GOT3 (cell line): ENCODE measurements around the gene ZNF764.

Source experiments
- DNase-seq: peaks from one replicate; lab custom pipeline; 2025; ENCODE audit warnings: mixed read lengths; lab: John Stamatoyannopoulos, UW

The ZNF764 gene

DNA sequence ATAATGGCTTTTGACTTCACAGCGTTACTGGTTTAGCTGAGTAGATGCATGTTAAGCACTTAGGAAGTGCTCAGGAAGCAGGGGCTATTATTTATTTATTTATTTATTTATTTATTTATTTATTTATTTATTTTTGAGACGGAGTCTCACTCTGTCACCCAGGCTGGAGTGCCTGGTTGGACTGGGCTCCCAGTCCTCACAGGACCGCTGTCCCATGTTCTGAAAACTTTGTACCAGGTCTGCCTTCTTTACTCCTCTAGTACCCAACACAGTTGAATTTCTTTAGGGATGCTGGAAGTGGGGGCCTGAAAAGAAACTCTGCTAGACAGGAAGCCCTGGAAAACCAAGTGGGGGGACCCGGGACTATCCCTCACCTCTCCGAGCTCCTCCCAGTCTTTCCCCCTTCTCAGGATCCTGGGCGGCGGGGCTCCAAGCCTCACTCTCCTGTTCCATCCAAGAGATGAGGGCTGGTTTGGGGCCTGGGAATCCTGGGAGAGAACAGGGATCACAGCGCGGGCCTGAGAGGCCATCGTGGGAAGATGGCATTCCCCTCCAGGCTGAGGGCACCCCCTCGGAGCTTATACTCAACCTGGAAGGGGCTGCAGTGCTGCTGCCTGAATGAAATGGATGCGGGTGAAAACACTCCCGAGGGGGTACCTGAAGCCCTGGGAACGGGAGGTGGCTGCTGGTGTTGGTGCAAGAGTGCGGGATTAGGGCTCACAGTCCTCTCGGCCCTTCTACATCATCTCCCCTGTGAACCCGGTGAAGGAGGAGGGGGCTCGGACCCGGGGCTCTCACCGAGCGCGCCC, 12.7 kb upstream of the ZNF764 start:
- no peak for DNase-seq

DNA sequence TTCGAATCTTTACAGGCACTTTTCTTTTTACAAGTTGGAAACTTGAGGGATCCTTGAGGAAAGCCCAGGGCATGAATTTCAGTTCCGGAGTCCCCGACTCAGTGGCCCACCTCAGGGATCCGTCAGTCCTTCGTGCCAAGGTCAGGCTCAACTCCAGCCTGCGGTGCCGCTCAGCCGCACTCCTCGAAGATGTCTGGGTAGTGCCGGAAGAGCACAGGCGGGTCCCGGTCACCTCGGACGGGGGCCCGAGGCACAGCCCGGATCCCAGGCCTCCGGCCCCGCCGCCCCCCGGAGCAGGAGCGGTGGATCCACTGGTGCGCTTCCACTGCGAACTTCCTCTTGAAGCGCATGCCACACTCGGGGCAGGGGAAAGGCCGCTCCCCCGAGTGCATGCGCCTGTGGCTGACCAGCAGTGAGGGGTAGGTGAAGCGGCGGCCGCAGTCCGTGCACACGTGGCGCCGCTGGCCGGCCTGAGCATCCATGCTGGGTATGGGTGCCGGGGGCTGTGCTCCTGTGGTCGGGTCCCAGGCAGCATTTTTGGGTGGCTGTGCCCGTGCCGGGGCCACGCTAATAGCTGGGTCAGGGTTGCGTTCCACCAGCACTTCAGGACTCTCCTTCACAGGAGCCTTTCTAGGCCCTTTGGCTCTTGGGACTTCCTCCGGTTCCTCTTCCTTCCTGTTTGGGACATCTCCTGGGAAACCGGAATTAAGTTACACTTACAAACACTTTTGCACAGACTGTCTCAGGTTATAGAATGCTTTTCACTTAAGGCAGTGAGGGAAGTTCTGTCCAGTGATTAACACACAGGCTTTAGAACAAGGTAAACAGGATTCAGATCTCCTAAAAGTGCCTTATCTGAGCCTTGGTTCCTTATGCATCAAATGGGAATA, 11.8 kb upstream of the ZNF764 start:
- DNase-seq, result no peak

DNA sequence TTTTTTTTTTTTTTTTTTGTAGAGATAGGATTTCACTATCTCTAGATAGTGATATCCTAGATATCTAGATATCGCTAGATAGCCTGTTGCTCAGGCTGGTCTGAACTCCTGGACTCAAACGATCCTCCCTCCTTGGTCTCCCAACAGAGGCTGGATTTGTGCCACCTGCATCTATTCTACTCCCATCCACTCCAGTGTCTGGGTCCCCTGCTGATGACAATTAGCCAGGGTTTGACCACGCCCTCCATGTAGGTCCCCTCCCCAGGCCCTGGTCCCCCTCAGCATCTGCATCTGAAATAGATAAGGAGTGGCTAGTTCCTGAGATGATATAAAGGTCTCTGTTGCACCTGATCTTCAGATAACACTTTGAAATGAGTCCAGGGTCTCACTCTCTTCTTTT, 11.1 kb upstream of the ZNF764 start:
- DNase-seq, result no peak

DNA sequence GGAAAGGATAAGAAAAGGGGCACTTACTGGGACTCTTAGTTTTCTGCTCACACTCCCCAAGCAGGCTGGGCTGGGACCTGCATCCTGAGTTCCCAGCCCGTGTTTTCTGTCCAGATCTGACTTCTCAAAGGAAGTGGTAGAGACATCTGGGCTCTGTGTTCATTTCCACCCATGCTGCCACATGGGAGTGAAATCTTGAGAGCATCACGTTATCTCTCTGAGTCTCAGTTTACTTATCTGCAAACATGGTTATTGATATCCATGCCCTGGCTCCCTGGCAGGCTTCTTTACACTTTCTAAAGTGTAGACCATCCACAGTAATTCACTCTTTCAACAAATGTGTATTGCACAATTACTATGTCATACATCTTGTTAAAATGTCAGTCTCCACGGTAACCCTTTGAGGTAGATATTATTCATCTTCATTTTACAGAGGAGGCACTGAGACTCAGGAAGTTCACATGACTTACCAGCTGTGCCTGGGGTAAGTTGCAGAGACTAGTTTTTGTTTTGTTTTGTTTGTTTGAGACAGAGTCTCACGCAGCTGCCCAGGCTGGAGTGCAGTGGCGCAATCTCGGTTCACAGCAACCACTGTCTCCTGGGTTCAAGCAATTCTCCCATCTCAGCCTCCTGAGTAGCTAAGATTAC, 9.9 kb upstream of the ZNF764 start:
- DNase-seq, result no peak

DNA sequence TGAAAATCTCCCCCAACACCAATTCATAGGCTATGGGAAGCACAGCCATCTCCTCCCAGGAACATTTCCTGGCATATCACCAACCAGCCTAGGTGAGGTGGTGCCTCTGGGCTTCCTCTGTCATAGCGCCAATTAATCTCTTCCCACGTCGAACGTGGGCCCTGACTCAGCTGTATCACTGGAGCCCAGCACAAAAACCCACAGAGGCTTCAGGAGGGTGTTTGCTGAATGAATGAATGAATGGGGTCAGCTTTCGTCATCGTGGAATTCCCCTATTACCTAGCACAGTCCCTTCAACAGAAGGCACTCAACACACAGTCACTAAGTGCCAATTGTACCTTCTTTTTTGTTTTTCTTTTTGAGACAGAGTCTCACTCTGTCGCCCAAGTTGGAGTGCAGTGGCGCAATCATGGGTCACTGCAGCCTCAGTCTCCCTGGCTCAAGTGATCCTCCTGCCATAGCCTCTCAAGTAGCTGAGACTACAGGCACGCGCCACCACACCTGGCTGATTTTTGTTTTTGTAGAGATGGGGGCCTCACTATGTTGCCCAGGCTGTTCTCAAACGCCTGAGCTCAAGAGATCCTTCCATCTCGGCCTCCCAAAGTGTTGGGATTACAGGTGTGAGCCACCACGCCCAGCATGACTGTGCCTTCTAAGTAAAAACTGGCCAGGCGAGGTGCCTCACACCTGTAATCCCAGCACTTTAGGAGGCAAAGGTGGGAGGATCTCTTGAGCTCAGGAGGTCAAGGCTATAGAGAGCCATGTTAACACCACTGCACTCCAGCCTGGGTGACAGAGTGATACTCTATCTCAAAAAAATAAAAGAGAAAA, 9.2 kb upstream of the ZNF764 start:
- no peak for DNase-seq

DNA sequence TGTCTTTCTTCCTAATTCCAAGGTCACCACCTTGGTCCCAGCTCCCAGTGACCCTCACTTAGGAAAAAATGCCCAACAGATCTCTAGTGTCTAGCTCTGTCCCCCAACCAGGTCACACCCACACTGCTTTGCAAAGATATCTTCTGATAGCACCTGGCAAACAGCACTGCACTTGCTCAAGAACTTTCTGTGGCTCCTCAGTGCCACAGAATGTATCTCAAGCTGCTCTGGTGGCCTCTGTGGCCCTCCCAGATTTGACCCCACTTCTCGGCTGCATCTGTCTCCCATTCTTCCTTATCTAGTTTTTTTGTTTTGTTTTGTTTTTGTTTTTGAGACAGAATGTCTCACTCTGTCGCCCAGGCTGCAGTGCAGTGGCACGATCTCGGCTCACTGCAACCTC, 8.4 kb upstream of the ZNF764 start:
- no peak for DNase-seq

DNA sequence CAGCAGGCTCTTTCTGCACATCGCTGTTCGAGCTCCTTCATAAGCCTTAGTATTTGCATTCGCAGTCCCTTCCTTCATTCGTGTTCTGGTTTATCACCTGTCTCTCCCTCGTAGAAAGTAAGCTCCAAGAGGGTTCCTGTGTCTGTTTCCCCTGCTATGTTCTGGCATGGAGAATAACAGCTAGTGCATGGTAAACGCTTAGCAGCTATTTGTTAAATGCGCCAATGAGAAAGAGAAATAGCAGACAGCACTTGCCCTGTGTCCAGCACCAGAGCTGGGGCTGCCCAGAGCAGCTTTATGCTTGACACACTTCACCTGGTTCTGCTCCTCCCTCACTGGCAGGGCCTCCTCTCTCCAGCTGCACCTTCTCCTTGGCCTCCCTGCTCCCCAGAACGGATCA, 7.8 kb upstream of the ZNF764 start:
- DNase-seq, result no peak

DNA sequence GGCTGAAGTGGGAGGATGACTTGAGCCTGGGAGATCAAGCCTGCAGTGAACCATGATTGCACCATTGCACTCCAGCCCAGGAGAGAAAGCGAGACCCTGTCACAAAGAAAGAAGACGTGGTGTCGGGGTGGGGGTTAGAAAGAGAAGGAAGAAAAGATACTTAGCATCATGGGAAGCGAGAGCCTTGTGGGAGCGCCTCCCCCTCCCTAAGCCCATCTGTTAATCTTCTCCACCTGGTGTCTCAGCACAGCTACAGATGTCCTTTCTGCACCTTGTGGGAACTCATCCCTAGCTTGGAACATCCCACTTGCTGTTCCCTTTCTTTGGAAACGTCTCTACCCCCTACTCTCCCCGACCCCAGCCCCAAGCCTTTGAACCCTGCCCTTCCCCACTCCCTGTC, 7.4 kb upstream of the ZNF764 start:
- no peak for DNase-seq

DNA sequence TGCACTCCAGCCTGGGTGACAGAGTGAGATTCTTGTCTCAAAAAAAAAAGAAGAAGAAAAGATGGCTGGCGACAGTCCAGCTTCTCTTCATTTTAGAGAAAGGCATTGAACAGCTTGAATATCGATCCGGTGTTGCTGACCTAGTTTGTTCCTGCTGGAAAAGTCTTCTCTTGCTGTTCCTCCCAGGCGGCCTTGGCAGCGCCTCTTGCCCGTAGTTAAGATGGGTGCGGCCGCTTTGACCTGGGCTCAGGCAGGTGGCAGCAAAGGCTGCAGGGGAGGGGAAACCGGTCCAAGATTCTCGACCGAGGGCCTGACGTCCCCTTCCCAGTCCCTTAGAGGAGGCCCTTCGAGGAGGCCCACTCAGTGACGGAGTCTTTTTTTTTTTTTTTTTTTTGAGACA, 3.8 kb upstream of the ZNF764 start:
- no peak for DNase-seq

DNA sequence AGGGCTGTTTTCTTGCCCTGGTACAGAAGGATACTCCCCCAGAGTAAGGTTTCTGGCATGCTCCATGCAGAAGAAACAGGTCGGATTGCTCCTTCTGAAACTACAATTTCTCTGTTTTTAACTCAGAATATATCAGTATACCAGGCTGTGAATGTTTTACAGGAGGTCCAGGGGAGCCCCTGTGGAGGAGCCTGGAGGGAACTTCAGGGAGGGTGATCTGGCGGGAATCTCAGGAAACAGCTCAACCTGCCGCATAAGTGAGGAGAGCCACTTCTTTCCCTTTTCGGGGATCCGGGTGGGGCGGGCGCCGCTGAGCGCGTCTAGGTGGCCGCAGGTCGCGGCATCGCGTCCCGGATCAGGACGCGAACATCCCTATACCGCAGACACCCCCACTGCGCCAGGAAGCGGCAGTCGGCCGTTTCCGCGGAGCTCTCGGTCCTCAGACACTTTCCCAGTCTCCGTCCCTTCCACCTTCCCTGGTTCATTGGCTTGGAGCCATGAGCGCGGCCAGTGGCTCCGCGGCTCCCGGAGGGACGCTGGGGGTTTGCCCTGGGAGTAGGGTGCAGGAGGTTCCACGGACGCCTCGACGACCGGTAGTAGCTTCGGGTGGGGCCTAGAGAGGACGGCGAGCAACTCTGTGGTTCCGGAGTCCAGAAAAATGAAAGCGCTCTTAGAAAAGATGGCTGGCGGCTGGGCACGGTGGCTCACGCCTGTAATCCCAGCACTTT, 3.1 kb upstream of the ZNF764 start:
- DNase-seq, result no peak

DNA sequence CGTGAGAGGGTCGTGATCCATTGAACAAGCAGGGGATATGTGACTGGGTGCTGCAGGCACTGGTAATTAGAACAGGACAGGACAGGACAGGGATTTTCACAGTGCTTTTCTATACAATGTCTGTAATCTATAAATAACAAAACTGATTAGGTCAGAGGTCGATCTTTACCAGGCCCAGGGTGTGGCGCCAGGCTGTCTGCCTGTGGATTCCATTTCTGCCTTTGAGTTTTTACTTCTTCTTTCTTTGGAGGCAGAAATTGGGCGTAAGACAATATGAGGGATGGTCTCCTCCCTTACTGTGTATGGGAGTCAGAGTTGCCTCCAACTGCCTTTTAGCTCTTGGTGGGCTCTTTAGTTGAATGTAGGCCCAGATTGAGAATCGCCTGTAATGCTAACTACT, 1.5 kb upstream of the ZNF764 start:
- no peak for DNase-seq

DNA sequence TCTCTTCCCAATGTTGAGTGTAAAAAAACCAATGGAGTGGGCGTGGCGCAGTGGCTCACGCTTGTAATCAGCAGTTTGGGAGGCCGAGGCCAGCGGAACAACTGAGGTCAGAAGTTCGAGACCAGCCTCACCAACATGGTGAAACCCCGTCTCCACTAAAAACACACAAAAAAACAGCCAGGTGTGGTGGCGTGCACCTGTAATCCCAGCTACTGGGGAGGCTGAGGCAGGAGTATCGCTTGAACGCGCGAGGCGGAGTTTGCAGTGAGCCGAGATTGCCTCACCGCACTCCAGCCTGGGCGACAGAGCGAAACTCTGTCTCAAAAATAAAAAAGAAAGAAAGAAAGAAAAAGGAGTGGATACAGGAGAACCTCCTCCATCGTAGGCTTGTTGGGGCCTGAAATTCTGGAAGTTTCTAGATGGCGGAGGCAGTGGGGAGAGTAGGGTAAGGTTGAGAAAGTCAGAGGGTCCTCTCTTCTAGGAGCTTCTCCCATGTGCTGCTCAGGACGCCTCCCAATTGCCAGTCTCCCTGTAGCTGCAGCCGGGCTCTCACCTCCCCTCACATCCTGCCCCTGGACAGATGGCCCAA, 709 bp upstream of the ZNF764 start:
- no peak for DNase-seq

DNA sequence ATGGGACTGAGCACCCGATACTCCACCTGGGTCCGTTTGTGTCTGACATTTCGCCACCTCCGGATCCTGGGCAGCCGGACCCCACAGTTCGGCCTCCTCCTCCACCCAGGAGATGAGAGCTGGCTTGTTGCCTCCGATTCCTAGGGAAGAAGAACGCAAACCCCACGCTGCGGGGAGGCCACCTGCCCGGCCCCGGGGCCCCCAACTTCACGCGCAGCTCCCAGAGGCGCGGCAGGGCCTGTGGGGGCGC, 542 bp downstream of the ZNF764 start:
- no peak for DNase-seq

DNA sequence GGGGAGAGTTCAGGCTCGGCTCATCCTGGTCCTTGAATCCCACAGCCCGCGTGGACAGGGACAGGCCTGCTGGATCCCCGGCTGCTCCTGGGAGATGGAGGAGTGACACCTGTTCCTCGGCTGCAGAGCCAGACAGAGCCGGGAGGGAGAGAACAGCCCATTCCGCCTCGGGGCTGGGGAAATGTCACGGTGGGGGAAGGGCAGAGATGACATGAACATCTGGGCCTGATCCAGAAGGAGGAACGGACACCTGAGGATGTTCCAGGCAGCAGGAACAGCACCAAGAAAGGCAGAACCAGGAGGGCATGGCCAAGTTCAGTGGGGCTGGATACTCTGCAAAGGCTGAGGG, 2.1 kb downstream of the ZNF764 start:
- DNase-seq, result no peak

DNA sequence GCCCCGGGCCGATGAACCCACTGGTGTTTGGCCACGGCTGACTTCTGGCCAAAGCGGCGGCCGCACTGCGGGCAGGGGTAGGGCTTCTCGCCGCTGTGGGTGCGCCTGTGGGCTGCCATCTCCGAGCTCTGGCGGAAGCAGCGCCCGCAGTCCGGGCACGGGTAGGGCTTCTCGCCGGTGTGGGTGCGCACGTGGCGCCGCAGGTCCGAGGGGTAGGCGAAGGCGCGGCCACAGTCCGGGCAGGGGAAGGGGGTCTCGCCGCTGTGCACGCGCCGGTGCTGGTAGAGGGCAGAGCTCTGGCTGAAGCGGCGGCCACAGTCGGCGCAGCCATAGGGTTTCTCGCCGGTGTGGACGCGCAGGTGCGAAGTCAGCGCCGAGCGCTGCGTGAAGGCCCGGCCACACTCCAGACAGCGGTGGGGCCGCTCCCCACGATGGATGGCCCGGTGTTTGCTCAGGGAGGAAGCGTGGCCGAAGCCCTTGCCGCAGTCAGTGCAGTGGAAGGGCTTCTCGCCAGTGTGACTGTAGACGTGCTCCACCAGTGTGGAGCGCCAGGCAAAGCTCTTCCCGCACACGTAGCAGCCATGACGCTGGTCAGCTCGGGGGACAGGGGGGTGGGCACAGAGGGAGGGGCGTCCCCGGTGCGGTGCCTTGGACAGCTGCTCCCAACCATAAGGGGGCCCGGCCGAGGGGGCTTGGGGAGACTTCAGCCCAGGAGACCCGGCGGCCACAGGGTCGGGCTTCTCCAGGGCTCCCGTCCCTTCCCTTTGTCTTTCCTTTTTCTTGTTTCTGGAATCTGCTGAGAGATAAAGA, 2.7 kb downstream of the ZNF764 start:
- no peak for DNase-seq

DNA sequence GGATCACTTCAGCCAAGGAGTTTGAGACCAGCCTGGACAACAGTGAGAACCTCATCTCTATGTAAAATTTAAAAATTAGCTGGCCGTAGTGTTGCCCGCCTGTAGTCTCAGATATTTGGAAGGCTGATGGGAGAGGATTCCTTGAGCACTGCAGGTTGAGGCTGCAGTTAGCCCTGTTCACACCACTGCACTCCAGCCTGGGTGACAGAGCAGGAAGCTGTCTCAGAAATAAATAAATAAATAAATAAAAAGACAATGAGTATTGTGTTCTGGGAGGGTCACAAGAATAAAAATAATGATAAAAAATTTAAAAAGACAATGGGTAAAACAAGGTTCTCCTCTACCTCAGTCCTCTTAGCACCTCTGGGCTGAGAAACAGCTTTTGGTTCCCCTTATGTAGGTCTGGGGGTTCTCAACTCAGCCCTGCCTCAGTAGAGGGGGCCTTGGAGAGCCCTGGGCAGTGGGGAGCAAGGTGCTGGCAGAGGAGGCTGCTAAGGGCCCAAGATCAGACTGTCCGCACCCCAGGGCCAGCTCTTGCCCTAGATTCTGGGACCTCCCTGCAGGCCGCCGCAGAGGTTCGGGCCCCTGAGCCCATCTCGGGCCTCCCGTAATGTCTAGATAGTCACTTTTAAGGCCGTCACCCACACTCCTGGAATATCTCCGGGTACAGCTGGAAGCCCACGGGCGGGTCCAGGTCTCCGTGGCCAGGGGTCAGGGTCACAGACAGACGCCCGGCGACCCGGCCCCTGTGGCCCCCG, 3.4 kb downstream of the ZNF764 start:
- DNase-seq, result no peak

DNA sequence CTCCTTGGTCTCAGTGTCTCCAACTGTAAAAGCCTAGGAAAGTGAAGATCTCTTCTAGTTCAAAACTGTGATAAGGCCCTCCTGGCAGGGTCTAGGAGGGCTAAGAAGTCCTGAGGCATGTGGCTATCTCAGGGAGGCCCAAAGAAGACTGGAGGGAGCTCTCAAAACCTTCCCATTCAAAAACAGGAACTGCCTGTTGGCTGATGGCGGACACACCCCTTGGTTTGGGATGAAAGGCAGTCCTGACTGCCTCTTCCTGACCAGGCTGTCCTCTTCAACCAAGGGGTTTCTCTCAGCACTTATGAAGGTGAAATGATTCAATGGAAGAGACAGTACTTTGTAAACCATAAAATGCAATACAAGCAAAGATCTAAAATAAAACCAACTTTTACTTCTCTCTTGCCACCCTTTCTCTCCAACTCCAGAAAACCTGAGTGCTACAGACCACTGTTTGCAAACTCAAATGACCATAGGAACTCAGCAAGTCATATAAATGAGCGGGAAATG, 4.7 kb downstream of the ZNF764 start:
- DNase-seq, result no peak

DNA sequence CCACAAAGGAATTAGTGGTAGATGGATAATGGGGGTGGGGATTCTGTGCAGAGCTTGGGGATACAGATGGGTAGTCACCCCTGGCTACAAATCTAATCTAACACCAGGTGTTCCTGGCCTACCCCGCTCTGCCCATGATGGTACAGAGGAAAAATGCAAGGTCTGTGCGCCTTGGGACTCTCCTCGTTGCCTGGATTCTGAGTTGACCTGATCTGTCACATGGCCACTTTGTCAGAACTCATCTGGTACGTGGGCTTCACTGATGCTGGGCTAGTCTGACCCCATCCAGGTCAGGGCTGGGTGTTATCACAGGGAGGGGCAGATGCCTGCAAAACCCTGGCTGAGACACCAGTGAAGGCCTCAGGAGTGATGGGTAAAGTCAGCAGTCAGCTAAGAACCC, 5.2 kb downstream of the ZNF764 start:
- no peak for DNase-seq

DNA sequence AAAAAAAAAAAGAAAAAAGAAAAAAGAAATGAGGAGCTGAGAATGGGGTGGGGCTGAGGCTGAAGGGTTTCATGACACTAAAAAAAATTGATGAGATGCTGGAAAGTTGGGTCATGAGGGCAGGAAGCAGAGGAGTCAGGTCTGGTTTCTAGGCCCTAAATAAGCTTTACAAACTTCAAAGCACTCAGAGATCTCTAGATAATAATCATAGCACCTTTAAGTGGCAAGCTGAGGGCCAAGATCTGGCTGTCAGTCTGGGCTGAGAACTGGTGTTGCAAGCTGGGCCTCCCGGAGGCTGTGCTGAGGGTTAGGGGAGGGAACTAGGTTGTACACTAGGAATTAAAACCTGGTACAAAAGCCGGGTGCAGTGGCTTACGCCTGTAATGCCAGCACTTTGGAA, 6.4 kb downstream of the ZNF764 start:
- DNase-seq, result no peak
